ENCODE results near the gene SLC27A3. TPM values are rescaled to one million over a fixed set of nuclear protein-coding genes. Genes with fewer than 3 reads are reported as not detected.

Gene SLC27A3
- total RNA-seq, 1 donor, result 6.9 TPM

DNA sequence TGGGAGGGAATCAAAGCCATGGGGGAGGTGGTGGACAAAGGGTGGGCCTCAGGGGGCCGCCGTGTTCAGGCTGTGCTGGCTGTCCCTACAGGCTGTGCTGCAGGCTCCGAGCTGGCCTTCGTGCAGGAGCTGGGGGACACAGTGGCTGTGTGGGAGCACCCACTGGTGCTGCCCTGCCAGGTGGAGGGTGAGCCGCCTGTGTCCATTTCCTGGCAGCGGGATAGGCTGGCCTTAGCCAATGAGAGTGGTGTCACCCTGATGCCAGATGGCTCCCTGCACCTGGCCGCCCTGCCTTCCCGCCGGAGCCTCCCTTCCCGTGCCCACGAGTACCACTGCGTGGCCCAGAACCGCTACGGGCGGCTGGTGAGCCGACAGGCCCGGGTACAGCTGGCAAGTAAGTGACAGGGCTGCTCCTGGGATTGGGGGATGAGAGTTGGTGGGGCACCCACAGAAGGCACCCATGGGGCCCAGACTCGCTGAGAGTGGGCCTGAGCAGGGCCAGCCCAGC, 20.2 kb downstream of the SLC27A3 start:
- no peak for DNase-seq (ENCODE audit: low read depth)
- TF ChIP-seq, protein P1, sequence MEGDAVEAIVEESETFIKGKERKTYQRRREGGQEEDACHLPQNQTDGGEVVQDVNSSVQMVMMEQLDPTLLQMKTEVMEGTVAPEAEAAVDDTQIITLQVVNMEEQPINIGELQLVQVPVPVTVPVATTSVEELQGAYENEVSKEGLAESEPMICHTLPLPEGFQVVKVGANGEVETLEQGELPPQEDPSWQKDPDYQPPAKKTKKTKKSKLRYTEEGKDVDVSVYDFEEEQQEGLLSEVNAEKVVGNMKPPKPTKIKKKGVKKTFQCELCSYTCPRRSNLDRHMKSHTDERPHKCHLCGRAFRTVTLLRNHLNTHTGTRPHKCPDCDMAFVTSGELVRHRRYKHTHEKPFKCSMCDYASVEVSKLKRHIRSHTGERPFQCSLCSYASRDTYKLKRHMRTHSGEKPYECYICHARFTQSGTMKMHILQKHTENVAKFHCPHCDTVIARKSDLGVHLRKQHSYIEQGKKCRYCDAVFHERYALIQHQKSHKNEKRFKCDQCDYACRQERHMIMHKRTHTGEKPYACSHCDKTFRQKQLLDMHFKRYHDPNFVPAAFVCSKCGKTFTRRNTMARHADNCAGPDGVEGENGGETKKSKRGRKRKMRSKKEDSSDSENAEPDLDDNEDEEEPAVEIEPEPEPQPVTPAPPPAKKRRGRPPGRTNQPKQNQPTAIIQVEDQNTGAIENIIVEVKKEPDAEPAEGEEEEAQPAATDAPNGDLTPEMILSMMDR (IDR thresholded peaks at IDR 0.05; ENCODE audit: insufficient read depth, low read depth, low read length), result no peak
- no peak overlapping the region for H3K4me3 ChIP-seq (ENCODE audit: low read depth, low read length)

DNA sequence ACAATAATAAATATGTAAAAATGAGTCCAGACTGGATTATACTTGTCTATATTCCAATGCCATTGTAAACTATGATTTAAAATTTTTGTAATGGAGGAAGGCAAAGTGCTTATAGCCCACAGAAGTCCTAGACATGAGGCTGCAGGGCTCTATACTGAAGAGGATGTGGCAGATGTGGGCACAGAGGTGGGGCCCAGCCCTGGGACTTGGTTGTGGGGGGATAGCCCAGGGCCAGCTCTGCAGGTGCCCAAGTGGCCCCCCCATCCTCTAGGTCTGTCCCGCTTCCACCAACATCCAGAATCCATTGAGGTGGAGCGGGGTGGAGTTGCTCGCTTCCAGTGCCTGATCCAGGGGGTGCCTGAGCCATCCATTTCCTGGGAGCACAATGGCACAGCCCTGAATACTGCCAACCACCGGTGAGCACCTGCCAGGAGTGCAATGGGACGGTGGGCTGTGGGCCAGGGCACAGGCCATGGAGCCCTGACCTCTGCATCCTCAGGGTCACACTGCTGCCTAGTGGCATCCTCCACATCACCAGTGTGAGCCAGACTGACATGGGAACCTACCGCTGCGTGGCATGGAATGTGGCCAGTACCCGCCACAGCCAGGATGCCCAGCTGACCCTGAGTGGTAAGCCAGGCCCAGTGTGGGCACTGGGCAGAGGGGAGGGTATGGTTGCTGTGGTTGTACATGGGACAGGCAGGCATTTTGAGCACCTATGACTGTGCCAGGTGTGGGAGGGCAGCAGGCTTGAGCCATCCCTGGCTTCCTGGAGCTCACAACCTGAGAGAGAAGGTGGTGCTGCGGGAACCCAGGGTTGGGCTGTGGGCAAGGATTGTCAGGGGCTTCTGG, 21.0 kb downstream of the SLC27A3 start:
- TF ChIP-seq, protein P1 (IDR thresholded peaks at IDR 0.05; ENCODE audit: insufficient read depth, low read depth, low read length), result no peak
- DNase-seq (ENCODE audit: low read depth), result no peak
- no peak overlapping the region for H3K4me3 ChIP-seq (ENCODE audit: low read depth, low read length)

DNA sequence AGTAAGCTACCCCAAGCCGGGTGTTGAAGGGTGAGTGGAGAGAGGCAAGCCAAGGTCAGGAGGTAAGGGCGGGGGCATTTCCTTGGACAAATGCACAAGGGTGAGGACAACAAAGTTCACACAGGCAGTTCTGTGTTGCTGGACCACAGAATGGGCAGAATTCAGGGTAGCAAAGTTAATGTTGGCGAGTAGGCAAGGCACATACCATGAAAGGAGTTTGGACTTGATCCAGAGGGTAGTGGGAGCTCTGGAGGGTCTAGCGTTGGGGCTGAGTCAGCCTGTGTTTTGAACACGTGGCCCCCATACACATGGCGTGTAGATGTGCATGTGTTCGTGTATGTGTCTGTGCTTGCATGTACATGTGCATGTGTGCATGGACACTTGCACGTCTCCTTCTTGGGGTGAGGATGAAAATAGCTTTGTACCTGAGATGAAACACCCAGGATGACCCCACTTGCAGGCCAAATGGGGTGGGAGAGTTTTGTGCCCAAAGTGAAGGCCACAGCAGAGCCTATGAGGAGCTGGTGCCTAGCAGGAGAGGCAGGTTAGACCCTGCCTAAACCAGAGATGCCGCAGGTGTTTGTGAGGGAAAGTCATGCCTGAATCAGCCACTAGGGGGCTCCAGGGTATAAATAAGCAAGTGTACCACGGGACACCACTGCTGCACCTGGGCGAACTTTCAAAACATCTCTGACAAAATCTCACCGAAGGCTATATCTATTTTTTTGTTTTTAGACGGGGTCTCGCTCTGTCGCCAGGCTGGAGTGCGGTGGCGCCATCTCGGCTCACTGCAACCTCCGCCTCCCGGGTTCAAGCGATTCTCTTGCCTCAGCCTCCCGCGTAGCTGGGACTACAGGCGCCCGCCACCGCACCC, 21.8 kb downstream of the SLC27A3 start:
- H3K4me3 ChIP-seq (ENCODE audit: low read depth, low read length), result no peak overlapping the region
- peak; percentile 73 for DNase-seq (ENCODE audit: low read depth)
- TF ChIP-seq, protein P1 (IDR thresholded peaks at IDR 0.05; ENCODE audit: insufficient read depth, low read depth, low read length), result peak; percentile 85

DNA sequence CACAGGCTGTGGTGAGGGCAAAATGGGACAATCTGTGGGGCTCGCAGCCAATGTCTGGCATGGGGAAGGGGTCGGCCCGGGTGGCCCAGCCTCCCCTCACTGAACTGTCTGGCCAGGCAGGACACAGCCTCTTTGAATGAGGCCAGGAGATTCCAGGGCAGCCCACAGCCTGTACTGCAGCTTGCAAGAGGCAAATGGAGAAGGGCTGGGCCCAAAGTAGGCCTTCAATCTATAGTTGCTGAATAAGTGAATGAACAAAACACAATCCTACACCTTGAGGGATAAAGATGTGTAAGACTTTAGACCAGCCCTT, 23.2 kb downstream of the SLC27A3 start:
- TF ChIP-seq, protein P1 (IDR thresholded peaks at IDR 0.05; ENCODE audit: insufficient read depth, low read depth, low read length), result no peak
- DNase-seq (ENCODE audit: low read depth), result no peak
- H3K4me3 ChIP-seq (ENCODE audit: low read depth, low read length), result no peak overlapping the region

- no peak for DNase-seq (ENCODE audit: low read depth)
- H3K4me3 ChIP-seq (ENCODE audit: low read depth, low read length), result no peak overlapping the region
- TF ChIP-seq, protein P1 (IDR thresholded peaks at IDR 0.05; ENCODE audit: insufficient read depth, low read depth, low read length), result no peak
Measured at GRCh38 chr1:153799016-153799415, 23.8 kb downstream of the SLC27A3 start.

- H3K4me3 ChIP-seq (ENCODE audit: low read depth, low read length), result no peak overlapping the region
- TF ChIP-seq, protein P1 (IDR thresholded peaks at IDR 0.05; ENCODE audit: insufficient read depth, low read depth, low read length), result no peak
- DNase-seq (ENCODE audit: low read depth), result no peak
Measured at GRCh38 chr1:153799566-153800465, 24.6 kb downstream of the SLC27A3 start.

Data from fibroblast of villous mesenchyme (primary cell).